Measurements from ENCODE around the gene TWF2.
A peak's percentile ranks its signal among the peaks of the same experiment; 100 is the strongest.

Gene TWF2

DNA sequence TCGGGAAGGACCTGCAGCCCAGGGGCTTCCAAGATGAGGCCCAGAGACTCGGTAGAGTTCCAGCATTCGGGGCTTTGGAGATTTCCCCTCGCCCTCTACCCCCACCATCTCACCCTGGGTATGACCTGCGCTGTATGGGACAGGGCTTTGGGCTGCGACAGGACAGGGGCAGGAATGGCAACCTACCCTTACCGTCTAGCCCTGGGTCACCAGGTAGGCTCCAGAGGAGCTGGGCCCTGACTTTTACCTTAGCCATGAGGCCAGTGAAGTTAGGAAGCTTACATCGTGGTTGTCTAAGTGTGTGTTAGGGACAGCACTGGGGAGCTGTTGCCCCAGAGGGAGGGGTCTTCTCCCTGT is 7.3 kb upstream of the TWF2 start:
- Histone ChIP-seq H3K79me2 (no peaks in the 10 kb centered on the region), H3K4me3 (ENCODE audit: low read depth, low read length) (peak overlapping the region; percentile 41), H3K27me3 (ENCODE audit: control insufficient read depth, insufficient read depth, low read length) (no peaks in the 10 kb centered on the region), H3K9me3 (ENCODE audit: control insufficient read depth, low read length) (no peaks in the 10 kb centered on the region), H3K9ac (no peak overlapping the region), H2AFZ (peak overlapping the region; percentile 87), H3K4me2 (ENCODE audit: low read length) (peak overlapping the region; percentile 52), H3K27ac (no peak overlapping the region), H3K4me1 (no peaks in the 10 kb centered on the region), H3K36me3 (ENCODE audit: control insufficient read depth, insufficient read depth, low read length) (no peaks in the 10 kb centered on the region)
- TF ChIP-seq, protein P1, sequence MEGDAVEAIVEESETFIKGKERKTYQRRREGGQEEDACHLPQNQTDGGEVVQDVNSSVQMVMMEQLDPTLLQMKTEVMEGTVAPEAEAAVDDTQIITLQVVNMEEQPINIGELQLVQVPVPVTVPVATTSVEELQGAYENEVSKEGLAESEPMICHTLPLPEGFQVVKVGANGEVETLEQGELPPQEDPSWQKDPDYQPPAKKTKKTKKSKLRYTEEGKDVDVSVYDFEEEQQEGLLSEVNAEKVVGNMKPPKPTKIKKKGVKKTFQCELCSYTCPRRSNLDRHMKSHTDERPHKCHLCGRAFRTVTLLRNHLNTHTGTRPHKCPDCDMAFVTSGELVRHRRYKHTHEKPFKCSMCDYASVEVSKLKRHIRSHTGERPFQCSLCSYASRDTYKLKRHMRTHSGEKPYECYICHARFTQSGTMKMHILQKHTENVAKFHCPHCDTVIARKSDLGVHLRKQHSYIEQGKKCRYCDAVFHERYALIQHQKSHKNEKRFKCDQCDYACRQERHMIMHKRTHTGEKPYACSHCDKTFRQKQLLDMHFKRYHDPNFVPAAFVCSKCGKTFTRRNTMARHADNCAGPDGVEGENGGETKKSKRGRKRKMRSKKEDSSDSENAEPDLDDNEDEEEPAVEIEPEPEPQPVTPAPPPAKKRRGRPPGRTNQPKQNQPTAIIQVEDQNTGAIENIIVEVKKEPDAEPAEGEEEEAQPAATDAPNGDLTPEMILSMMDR (IDR thresholded peaks at IDR 0.05) = no peak

DNA sequence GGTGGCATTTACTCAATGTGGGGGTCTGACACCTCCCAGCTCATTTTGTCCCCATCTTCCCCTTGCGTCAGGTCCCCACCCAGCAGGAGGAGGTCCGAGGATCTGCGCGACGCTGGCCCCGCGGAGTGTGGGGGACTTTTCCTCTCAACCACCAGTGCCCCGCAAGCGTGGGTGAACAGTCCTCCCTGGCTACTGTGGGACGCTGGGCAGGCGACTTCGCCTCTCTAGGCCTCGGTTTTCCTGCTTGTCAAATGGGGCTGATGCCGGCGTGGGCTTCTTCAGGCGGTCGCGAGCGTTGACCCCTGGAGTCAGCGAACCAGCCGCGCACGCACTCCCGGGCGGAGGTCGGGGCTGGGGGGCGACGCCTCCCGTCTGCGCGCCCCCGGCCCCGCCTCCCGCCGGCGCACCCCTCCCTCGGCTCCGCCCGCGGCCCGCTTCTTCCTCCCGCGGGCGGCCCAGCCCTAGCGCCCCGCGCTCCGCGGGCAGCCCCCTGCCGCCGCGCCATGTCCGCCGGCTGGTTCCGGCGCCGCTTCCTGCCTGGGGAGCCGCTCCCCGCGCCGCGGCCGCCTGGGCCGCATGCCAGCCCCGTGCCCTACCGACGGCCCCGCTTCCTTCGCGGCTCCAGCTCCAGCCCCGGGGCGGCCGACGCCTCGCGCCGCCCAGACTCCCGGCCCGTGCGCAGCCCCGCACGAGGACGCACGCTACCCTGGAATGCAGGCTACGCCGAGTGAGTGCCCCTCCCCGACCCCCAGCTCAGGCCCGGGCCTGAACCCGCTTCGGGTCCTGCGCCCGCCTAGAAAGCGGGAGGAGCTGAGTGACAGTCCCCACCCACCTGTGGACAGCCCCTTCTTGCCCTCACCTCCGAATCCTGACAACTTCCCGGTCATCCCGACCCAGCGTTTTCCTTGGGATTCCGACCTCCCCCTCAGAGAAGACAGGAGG is 6.6 kb upstream of the TWF2 start, which contains the start of gene PPM1M:
PPM1M (plus strand) TSS at position 438 of the 942 bp plus-strand sequence; CDS start at position 504, 66 bp downstream.
- Histone ChIP-seq H2AFZ (peak within 1 kb of the TSS; percentile 87), H3K9me3 (ENCODE audit: control insufficient read depth, low read length) (no peaks in the 10 kb centered on the region), H3K4me1 (no peaks in the 10 kb centered on the region), H3K27me3 (ENCODE audit: control insufficient read depth, insufficient read depth, low read length) (no peaks in the 10 kb centered on the region), H3K4me2 (ENCODE audit: low read length) (peak within 1 kb of the TSS; percentile 84), H3K36me3 (ENCODE audit: control insufficient read depth, insufficient read depth, low read length) (no peaks in the 10 kb centered on the region), H3K79me2 (no peaks in the 10 kb centered on the region), H3K27ac (peak within 1 kb of the TSS; percentile 27), H3K9ac (no peak within 1 kb of the TSS), H3K4me3 (ENCODE audit: low read depth, low read length) (peak within 1 kb of the TSS; percentile 56)
- TF ChIP-seq, protein P1 (IDR thresholded peaks at IDR 0.05) = no peak

DNA sequence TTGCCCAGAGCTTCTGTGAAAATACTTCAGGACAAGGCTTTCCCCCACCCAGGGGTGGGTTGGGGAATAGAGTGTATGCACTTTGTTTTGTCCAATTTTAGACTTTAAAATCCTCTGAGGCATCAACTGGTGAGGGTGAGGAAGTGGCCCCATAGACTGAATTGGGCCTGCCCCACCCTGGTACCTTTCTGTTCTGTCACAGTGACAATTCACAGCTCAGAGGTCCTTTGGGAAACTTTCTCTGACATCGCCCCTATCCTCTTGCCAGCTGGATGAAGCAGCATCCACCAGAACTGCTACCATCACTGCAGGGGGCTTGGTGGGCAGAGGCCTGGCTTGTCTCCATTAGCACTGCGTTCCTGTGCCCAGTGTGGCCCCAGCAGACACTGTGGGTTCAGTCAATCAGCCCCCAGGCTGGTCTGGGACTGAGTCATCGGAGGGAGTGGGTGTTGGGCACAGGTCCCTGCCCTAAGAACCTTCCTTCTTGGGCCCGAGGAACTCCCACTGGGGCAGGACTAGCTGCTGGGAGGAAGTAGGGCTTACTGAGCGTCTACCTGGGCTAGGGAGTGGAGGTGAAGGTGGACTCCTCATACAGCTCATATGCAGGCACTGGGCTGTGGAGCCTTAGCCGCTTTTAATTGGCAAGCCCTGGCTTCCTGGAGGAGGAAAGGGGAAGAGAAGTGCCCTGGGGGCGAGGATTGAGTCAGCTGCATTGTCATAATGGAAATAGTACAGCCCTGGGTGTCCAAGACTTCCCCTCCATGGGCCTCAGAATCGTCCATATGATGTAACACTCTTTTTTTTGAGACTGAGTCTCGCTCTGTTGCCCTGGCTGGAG is 5.1 kb upstream of the TWF2 start:
- Histone ChIP-seq H3K4me2 (ENCODE audit: low read length) (no peak overlapping the region), H3K4me1 (peaks cover 2% of the 10 kb centered on the region), H3K27me3 (ENCODE audit: control insufficient read depth, insufficient read depth, low read length) (no peaks in the 10 kb centered on the region), H3K36me3 (ENCODE audit: control insufficient read depth, insufficient read depth, low read length) (no peaks in the 10 kb centered on the region), H3K27ac (no peak overlapping the region), H2AFZ (no peak overlapping the region), H3K9ac (no peak overlapping the region), H3K9me3 (ENCODE audit: control insufficient read depth, low read length) (no peaks in the 10 kb centered on the region), H3K79me2 (no peaks in the 10 kb centered on the region), H3K4me3 (ENCODE audit: low read depth, low read length) (no peak overlapping the region)
- TF ChIP-seq, protein P1 (IDR thresholded peaks at IDR 0.05) = no peak

DNA sequence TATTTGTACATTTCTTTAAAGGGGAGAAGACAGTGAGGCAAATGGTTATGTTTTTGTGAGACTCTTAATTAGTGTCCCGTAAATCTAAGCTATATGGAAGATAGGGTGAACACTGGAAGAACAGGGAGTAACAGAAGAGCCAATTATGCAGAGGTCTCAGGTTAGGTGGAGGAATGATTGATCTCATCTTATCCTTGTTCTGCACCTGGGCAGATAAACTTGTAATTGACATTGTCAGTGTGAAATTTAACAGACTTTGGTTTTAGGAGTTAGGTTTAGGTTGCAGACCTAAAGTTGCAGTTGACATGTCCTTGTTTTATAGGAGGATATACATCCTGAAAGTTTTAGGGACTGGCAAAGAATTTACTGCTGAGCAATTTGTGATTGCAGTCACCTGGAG is 3.1 kb upstream of the TWF2 start:
- Histone ChIP-seq H2AFZ (no peak overlapping the region), H3K36me3 (ENCODE audit: control insufficient read depth, insufficient read depth, low read length) (no peaks in the 10 kb centered on the region), H3K4me2 (ENCODE audit: low read length) (no peak overlapping the region), H3K4me3 (ENCODE audit: low read depth, low read length) (no peak overlapping the region), H3K79me2 (no peaks in the 10 kb centered on the region), H3K9me3 (ENCODE audit: control insufficient read depth, low read length) (no peaks in the 10 kb centered on the region), H3K27ac (no peak overlapping the region), H3K4me1 (peaks cover 18% of the 10 kb centered on the region), H3K9ac (no peak overlapping the region), H3K27me3 (ENCODE audit: control insufficient read depth, insufficient read depth, low read length) (no peaks in the 10 kb centered on the region)
- TF ChIP-seq, protein P1 (IDR thresholded peaks at IDR 0.05) = no peak
